NCI-H82 (cell line): ENCODE data around the gene PALLD.

Experiments
- DNase-seq: peaks from one replicate; lab custom pipeline; 2025; lab: John Stamatoyannopoulos, UW

PALLD gene

DNA sequence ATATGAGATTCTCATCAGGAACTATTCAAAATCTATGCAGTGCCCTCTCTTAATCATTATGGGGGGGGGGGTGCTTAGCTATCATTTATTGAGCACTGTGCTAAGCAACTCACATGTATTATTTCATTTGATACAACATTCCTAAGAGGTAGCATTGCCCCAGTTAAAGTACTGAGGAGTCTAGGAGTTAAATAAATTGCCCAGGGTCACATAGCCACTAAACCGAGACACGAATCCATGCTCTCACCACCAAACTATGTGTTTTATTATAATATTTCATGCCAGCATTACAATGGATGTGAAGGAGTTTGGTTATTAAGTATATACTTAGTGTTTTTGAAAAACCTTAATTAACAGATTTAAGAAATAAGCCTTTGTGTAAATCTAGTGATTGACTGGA, 381.8 kb downstream of the PALLD start:
- no peak for DNase-seq

DNA sequence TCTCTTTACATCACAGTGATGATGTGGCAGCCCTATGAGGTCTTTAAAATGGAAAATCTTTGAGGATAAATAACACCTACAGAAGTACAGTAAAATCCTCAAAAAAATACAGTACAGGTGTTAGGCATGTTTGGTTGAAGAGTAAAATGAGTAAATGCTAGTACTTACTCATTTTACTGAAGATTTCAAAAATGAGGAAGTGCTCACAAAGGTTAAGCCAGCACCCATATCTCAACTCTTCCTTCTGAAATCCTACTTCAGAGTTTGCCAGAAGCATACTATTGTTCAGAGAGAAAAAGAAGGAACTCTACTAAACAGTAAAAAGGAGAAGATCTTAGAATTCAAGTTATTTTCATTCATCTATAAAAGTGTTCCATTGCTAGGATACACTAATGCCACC, 382.3 kb downstream of the PALLD start:
- DNase-seq, result no peak

DNA sequence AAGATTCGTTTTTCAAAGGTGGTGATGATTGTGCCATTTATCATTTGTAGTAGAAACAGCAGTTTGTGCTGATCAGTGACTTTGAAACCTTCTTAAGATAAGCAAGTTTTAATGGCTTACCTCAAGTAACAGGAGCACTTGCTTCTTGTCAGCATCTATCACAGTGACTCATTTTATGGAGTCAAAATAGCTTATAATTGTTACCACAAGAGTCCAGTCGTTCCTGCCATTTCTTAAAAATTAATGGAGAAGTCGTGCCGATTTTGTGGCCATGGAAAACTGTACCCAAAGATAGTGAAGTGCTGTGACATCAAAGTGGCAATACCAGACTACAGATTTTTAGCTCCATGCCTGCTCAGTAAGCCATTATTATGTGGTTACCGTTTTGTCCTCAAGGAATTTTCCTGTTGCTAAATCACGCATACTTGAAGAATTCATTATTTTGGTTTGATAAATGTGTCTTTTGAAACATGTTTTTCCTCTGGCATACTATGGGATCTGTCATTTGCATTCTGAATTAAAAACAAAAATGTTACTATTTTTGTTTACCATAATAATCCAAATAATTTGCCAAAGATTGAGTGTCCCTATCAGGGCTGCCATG, 383.3 kb downstream of the PALLD start:
- DNase-seq, result no peak

- no peak for DNase-seq
Observed at GRCh38 chr4:168880811-168881595, 384.2 kb downstream of the PALLD start.

DNA sequence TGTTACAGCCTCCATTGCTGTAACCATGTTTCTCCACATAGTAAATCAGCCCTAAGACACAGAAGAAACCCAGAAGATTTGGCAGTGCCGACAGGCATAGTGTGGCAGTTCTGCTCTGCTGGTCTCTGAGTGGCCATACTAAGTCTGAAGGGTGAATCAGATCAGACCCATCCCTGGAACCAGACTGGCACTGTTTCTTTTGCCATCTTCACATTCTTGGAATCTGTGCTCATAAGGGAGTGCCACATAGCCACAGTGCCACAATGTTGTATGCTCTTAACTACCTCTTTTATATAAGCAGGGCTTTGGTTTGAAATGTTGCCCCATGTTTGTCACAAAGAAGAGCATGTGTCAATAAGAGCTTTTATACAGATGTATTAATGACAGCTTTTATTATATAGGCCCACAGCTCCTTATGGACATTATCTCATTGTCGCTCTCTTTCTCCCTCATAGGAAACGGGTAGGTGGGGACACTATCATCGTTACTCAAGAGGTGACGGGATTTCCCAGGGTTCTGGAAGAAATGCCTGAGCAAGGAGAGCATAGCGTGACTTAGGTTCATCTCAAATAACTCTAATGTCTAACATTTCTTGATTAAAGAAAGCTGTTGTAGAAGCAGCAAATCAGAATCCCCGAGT, 385.0 kb downstream of the PALLD start:
- DNase-seq, result no peak

GRCh38 chr4:168882650-168883233, 385.9 kb downstream of the PALLD start:
- no peak for DNase-seq

DNA sequence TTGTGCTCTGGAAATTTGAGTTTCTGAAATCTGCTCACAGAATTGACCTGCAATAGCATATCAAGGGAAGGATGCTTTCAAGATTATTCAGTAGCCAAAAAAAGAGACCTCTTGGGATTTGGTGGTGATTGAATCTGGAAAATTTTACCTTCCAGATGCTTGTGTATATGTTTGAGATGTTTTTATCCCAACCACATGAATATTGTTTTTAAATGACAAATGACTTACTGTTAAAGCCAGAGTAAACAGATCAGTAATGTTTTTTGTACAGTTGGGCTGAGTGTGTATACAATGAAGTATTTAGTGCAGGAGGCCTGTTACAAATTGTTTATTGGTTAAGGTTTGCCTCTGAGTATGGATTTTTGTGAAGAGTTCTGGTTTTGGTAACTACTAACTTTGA, 386.7 kb downstream of the PALLD start:
- no peak for DNase-seq

DNA sequence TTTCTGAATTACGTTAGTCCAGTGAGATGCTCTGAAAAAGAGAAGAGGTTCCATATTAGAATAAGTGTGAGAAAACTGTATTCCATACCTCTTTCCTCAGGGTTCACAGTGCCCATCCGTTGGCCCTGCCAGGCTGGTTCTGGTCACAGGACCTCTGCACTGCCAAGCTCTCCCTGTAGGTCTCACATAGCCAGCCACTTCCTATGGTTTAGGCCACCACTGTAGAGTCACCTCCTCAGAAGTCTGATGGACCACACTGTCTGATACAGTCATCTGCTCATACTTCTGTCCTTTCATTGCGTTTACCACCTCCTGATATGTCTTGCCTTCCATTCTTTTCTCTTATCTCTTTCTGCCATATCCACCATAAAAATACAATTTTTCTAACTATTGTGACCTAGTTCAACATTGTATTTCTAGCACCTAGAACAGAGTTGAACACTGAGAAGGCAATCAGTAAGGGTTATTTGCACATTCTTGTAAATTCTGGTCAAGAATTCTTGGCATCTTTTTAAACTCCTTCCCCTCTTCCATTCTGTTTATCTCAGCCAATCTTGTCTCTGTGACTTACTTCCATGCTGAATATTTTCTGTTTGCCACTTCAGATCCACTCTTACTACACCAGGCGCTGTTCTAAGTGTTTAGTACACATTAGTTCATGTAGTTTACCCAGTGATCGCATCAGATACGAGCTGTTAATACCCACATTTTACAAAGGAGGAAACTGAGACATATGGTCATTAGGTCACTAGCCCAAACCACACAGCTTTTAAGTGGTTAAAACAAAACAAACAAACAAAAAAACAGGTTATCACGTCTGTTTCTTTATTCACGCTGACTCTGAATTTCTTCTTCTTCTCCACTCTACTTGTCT, 387.6 kb downstream of the PALLD start:
- DNase-seq, result no peak

- no peak for DNase-seq
Observed at GRCh38 chr4:168885400-168885799, 388.5 kb downstream of the PALLD start.

DNA sequence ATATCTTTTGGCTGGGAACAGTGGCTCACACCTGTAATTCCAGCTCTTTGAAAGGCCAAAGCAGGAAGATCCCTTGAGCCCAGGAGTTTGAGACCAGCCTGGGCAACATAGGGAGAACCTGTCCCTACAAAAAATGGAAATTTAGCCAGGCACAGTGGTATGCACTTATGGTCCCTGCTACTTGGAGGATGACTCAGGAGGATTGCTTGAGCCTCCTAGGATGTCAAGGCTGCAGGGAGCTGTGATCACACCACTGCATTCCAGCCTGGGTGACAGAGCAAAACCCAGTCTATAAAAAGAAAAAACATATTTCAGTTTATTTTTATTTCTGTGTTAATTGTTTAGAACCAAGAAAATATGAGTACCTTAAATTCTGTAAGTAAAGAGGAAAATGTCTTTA, 389.5 kb downstream of the PALLD start:
- no peak for DNase-seq

DNA sequence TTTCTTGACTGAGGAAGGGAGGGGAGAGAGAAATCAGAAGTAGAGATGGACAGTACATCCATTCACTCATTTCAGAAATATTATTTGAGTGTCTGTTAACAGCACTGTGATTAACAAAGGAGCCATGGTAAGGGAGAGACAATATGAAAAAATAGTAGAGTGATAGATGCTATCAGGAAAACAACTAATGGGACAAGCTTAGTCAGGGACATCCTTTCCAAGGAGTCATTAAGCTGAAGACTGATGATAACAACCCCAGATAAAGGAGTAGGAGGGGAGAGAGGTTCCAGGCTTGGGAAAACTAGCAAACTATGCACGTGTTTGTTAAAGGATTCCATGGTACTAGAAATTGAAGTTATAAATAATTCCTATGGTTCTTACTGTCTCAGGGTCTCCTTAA, 391.0 kb downstream of the PALLD start:
- no peak for DNase-seq

GRCh38 chr4:168888715-168889215, 391.9 kb downstream of the PALLD start:
- DNase-seq, result no peak

- DNase-seq, result no peak
Observed at GRCh38 chr4:168891086-168891485, 394.2 kb downstream of the PALLD start.

GRCh38 chr4:168891688-168892087, 394.8 kb downstream of the PALLD start:
- no peak for DNase-seq

DNA sequence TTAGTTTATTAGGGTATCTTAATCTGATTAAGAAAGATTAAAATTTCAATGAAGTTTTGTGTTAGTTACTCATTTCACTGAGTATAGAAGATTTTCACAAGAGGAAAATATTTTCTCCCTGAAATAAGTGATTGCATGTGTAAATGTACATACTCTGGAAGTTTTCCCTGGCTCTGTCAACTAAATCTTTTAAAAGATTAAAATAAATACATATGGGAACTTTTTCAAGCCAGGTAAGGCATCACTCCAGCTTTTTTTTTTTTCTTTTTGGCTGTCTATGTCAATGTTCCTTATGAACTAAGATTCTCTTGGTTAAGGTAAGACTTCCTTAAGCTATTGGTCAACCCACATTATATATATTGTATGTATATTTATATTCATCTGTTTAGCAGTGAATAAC, 395.6 kb downstream of the PALLD start:
- no peak for DNase-seq

- no peak for DNase-seq
Observed at GRCh38 chr4:168893205-168893604, 396.4 kb downstream of the PALLD start.

DNA sequence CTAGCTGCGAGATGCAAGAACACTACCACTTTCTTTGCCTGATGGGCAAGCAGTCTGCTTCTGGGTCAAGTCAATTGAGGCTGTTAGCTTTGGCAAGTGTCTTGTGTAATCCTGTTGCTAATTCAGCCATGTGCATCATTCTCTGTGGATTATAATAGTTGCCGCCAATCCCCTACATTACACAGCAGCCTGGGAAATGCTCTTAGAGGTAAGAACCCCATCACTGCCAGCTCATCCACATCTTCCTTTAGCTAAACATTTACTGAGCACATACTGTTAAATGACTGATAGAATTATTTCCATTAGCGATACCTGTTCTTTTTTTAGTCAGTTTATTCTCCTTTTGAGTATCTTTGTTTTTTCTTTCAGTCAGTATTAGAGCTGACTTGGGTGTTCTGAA, 397.0 kb downstream of the PALLD start:
- peak; percentile 44 for DNase-seq

- no peak for DNase-seq
Observed at GRCh38 chr4:168900080-168900479, 403.2 kb downstream of the PALLD start.

GRCh38 chr4:168907119-168907698, 410.4 kb downstream of the PALLD start:
- no peak for DNase-seq

DNA sequence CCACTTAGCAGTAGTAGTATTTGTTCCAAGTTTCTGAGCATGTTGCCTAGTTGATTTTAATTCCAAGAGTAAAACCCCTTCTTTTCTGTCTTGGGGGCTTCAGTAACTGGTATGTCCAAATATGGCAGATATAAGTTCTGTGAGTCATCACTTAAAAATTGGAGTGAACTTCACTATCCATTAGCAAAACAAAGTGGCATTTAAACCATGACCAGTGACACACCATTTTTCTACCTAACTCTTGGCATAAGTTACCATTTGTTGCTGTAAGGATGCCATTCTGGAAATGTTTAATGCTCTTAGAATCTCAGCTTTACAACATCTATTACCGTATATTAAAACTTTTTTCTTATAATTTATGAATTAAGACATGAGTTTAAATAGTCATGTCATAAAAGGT, 411.2 kb downstream of the PALLD start:
- no peak for DNase-seq

GRCh38 chr4:168908851-168909273, 412.0 kb downstream of the PALLD start:
- no peak for DNase-seq
